NCI-H345 treated with DMSO at 0.1 percent for 48 hours (cell line): ENCODE results near the gene PDGFD.
"Not testable (repeated sequence)": the region's sequence is repeated elsewhere in the genome, so short reads cannot be mapped to it uniquely, and the experiment has no call there.

Experiments used
- DNase-seq: peaks from one replicate; lab custom pipeline; 2025; ENCODE audit not compliant: unreplicated experiment; lab: John Stamatoyannopoulos, UW

PDGFD gene

DNA sequence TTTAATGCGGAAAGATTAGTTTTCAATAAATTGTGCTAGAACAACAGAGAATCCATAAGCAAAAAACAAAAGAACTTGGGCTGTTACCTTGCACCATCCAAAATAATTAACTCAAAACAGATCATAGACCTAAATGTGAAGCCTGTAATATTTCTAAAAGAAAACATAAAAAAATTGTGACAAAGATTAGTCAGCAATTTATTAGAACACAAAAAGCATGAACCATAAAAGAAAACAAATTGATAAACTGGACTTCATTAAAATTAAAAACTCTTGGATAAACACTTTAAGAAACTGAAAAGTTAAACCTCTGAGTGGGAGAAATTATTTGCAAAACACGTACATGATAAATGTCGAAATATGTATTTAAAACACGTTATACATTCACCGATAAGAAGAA lies 106.0 kb downstream of the PDGFD start:
- no peak for DNase-seq

DNA sequence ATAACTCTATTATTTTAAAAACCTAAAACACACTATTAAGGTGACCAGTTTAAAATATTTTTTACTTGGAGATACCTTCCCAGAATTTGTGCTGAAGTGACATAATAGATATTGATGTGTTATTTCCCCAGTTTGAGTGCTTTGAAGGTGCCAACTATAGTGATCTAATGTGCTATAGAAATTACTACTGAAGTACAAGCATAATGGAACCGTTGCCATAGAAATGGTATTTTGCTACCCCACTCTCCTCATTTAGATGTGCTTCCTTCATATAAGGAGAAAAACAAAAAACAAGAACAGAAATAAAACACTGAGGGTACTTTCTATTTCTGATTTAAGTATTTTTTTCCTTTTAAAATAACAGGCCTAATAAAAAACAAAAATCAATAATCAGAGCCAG lies 108.4 kb downstream of the PDGFD start:
- DNase-seq, result no peak

DNA sequence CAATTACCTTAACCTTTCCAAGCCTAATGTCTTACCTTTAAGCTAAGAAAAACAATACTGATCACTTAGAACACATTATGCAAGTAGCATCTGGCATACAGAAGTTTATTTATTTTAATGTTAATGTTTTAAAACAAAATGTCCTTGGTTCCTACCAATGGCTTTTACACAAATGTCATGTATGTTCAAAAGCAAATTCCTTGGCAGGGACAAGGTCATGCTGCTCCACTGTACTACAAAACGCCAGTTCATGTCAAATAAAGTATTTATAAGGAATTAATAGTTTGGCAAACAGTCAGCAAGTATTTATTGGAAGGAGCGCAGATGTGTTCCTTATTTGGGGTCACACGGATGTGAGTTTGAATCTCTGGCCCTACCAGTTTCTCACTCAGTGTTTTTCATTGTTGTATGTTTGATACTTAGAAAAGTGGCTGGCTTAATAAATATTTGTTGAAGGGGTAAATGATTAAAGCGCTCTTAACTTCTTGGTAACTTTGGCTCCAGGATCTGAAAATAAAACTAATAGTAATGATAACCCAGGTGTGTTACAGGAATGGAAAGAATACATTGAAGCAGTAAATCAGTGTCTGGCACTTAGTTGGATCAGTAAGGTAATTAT lies 108.9 kb downstream of the PDGFD start:
- DNase-seq, result no peak

DNA sequence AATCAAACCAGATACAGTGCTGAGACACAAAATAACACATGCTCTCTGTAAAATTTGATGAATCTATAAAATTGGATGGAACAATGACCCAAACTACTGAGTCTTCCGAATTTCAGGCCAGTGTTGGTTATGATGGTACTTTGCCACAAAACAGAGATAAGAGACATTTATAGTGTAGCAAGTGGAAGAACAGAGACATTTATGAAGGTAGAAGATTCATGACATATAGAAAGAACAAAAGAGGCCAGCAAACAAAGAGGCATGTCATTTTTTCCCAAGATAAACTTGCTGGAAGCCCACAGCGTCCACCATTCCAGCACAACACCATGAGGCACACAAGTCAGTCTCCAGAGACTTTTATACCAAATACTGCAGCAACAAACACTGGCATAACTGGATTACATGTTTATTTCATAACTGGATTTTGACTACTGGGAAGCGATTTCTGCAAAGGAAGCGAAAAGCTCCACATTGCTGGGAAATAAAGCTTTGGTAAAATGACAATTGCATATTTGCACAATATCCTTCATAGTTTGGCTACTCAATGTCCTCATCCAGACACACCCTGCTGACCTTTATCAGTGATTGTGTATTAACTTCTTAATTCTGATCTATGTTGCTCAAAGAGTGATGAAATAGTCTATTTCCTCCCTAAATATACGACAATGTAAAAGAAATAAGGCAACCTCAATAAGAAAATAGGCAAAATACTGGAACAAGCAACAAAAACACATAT lies 110.0 kb downstream of the PDGFD start:
- DNase-seq, result no peak

DNA sequence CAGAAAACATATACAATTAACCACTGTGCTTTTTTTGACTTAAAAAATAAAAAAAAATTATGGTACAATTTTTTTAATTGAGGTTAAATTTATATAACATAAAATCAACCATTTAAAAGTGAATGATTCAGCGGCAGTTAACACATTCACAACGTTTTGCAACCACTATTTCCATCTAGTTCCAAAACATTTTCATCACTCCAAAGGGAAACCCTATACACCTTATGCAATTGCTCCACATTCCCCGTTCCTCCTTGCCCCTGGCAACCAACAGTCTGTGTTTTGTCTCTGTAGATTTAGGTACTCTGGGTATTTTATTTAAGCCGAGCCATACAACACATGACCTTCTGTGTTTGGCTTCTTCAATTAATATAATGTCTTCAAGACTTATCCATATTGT lies 112.2 kb downstream of the PDGFD start:
- DNase-seq, result no peak

DNA sequence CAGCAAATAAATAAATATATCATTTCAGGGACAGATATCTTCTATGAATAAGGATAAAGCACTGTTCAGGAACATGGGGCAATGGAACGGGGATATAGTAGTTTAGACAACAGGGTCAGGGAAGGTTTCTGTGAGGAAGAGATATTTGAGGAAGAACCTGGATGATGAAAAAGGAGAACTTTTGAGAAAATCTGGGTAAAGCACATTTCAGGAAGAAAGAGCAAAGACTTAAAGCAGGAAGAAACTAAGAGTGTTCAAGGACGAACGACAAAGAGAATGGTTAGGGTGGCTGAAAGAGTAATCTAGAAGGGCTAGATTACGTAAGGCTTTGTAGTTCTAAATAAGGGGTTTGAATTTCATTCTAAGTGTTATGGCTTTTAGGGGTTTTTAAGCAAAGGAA lies 114.8 kb downstream of the PDGFD start:
- DNase-seq, result no peak

DNA sequence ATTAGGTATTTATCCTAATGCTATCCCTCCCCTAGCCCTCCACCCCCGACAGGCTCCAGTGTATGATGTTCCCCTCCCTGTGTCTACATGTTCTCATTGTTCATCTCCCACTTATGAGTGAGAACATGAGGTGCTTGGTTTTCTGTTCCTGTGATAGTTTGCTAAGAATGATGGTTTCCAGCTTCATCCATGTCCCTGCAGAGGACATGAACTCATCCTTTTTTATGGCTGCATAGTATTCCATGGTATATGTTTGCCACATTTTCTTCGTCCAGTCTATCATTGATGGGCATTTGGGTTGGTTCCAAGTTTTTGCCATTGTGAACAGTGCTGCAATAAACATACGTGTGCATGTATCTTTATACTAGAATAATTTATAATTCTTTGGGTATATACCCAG lies 117.1 kb downstream of the PDGFD start:
- not testable (repeated sequence) for DNase-seq

DNA sequence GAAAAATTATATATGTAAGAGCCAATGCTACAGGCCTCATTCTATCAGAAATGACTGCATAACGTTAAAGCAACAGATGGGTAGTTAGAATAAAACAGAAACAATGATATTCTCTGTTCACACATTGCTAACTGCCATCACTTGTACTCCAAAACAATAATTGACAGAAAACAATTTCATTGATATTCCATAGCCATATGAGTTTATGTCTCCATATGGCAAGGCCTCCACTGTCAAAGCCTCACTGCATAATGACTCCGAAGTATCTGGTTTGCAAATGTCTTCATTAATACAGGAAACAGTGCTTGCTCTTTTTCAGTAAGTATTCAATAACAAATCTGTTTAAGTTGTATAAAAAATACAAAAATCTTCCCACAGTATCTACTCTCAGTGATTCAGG lies 117.6 kb downstream of the PDGFD start:
- no peak for DNase-seq

DNA sequence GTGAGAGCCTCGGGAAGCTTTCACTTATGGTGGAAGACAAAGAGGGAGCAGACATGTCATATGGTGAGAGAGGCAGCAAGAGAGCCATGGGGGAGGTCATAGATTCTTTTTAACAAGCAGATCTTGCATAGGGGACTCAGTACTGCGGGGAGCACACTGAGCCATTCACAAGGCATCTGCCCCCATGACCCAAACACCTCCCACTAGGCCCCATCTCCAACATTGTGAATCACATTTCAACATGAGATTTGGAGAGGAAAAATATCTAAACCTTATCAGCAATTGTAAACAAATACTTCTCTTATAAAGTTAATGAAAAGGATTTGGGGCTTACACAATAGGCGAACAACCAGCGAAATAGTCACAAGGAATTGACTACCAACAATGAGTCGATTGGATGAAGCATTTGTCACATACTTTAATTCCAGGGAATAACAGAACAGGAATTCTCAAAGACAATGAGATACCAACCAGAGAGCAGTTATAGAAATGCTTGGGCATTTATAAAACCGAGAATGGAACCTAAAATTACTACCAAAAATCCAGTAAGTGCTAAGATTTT lies 120.2 kb downstream of the PDGFD start:
- DNase-seq, result no peak

DNA sequence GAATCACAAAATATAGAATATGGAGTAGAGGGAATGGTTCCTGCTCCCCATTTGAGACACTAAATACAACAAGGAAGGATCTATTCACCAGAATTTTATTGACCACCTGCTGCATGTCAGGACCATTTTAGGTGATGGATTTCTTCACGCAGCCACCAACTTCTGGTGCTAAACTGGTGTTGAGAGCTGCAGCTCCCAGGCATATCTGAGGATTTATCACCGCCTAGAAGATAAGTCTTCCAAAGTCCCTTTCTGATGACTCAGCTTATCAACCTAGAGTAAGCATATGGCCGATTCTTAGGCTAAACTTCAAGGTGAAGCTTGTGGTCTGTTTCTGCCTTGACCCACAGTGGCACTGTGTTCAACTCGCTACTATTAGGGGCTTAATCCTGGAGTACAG lies 120.8 kb downstream of the PDGFD start:
- DNase-seq, result no peak

DNA sequence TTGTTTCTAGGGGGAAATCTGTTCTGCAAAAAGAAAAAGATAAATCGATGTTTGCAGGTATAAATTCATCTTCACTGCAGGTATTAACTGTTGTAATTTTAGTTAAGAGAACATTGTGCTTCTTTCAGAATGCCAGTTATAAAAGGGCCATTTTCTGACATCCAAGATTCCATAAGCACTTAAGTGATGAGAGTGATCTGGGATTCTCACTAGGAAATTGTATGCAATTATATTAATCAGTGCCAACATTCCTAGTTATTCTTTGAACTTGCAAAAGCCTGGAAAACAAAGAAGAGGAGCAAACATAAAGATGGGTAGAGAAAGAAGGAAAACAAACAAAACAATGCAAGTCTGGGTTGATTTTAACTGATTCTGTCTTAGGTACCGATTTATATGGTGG lies 122.2 kb downstream of the PDGFD start:
- DNase-seq, result no peak

DNA sequence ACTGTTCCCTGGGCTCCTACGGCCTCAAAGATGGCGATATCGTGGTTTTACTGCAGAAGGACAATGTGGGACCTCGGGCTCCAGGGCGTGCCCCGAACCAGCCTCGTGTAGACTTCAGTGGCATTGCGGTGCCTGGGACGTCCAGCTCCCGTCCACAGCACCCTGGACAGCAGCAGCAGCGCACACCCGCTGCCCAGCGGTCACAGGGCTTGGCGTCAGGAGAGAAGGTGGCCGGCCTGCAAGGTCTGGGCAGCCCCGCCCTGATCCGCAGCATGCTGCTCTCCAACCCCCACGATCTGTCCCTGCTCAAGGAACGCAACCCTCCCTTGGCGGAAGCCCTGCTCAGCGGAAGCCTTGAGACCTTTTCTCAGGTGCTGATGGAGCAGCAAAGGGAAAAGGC lies 127.0 kb downstream of the PDGFD start:
- DNase-seq, result no peak

DNA sequence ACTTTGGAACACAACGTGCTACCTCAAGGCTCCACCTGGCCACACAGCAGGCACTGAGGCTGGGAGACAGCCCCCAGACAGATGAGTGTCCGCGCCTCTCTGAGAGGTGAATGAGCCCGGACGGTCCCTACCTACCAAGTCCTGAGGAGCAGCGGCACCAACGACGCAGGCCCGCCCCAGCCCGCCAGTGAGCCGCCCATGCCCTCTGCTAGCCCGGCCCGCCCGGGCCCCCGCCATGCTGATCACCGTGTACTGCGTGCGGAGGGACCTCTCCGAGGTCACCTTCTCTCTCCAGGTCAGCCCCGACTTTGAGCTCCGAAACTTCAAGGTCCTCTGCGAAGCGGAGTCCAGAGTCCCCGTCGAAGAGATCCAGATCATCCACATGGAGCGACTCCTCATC lies 127.4 kb downstream of the PDGFD start, which contains the start of gene DDI1:
TSS of gene DDI1 (plus strand) at position 53 of the 400 bp plus-strand sequence. CDS start at position 236, 183 bp downstream.
- no peak for DNase-seq

DNA sequence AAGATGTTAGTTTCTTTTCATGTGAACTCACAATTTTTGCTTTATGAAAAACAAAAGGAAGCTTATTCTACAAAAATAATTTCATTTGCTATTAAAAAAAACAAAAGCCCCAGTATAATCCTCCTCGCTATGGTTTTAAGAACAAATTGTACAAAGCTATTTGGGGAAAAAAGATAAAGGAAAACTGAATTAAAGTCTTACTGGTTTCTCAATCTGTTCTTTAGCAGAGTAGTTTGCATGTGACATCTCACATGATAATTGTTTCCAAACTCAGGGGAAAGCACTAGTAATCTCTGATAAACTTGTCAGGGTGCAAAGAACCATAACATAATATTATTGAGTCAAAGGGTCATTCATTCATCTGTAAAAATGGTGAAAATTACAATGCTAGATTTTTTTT lies 130.4 kb downstream of the PDGFD start:
- no peak for DNase-seq

DNA sequence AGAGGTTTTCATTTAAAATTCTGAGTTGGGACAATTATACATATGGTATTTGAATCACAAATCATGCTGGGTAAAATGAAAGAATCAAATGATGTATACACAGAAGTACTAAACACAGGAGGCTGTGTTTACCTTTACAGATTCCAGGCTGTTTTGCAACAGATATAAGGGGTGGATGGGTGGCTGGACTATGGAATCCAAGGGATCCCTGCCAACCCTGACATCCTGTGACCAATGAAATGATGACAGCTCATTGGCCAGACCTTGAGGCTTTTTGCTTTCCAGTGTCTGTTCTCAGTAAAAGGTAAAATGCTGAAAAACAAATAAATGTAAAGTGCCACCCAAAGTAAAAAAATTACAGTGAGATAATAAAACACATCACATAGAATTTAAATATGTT lies 130.8 kb downstream of the PDGFD start:
- no peak for DNase-seq

DNA sequence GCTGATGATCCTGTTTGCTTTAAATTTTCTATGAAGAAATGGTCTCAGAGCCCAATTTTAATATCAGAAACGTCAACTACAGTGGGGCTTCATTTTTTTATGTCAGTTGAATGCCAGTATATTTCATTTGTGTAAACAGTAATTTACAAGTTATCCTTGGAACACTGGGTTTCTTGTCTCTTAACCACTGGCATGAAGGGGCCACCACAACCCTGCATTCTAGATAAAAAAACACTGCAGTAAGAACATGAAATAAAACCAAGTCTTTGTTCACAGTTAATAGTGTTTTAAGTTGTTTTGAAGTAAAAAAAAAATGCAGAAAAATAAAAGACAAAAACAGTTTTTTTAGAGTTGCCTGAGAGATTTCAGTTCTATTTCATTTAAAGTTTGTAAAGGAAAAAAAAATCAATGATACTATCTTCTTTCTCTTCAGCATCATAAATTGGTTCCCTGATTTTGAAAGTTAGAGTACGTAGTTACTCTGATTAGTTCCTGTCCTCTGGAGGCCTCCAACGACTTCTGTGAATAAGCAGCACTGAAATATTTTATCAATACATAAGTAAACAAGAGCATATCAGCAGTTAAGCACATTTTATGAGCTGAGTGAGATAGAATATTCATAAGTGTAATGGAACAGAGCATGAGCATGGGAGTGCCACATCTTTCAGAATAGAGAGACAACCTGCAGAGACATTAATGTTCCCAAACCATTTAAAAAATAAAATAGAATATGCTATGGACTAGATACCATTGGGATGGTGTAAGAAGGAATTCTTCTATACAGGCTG lies 135.3 kb downstream of the PDGFD start:
- no peak for DNase-seq

DNA sequence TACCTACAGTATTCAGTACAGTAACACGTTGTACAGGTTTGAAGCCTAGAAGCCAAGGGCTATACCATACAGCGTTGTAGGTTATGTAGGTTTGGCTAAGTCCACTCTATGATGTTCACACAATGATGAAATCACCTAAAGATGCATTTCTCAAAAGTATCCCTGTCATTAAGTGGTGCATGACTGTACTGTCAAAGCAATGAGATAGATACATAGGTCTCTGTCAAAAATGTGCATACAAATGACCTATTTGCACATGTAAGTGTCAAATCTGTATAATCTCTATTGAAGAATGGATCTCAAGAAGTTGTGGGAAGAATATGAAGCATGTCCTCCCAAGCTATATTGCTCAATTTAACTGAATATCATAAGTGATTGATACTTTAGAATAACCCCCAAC lies 139.4 kb downstream of the PDGFD start:
- no peak for DNase-seq

DNA sequence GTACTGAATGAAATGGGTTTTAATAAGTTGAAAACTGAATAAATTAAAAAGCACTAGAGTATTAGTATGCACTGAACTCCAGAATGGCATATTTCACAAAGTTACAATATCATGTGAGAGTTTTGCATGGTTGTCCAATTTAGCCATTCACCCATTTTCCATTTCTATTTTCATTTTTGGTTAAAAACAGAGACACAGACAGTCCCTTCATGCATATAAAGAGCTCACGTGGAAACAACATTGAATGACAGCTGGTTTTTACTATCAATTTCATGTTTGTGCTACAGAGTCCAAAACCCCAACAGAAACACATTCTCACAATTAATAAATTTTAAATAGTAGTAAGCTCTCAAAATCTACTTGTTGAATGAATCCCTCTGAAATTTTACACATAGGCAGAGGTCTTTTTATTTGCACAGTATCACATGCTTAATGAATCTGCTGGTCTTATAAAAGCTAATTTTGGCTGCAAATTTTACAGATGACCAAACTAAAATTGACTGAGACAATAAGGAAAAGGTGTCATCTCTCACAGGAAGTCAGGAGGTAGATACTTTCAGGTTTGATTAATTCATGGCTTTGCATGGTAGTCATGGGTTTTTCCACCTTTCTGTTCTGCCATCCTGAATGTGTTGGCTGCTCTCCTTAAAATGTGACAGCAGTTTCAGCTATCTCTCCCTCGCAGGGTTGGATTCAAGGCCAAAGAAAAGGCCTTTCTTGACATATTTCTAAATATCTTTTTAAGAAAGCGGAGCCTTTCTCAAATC lies 148.1 kb downstream of the PDGFD start:
- no peak for DNase-seq

DNA sequence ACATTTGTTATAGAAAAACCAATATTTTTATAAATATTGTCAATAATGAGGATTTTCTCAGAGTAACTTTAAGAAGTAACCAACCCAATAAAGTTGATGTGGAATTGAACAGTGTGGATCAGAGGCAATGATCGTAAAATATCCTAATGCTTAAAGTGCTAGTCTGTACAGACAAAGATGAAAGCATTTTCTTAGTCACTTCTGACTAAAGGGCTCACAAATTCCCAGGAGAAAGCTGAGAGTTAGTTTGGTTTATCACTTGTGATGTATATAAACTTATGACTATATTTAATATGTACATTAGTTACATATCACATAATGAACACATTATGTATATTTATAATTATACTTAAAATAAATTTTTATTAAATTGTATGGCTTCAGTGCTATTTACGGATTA lies 152.9 kb downstream of the PDGFD start:
- no peak for DNase-seq

DNA sequence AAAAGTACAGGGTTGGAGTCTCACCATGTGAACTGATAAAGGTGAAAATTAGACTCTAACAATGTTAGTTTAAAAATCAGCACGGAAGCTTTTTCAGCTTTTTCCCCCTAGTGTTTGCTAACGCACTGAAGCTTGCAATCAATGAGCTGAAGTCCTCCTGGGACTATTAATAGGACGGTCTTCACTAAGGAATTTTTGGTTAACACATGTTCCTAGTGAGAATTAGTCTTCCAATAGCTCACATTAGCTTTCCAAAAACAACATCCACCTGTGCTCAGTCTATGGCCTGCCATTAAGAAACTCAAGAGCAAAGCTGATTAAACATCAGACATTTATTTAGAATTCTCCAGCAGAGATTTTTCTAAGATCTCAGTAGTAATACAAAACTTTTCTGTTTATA lies 154.2 kb downstream of the PDGFD start:
- DNase-seq, result no peak

DNA sequence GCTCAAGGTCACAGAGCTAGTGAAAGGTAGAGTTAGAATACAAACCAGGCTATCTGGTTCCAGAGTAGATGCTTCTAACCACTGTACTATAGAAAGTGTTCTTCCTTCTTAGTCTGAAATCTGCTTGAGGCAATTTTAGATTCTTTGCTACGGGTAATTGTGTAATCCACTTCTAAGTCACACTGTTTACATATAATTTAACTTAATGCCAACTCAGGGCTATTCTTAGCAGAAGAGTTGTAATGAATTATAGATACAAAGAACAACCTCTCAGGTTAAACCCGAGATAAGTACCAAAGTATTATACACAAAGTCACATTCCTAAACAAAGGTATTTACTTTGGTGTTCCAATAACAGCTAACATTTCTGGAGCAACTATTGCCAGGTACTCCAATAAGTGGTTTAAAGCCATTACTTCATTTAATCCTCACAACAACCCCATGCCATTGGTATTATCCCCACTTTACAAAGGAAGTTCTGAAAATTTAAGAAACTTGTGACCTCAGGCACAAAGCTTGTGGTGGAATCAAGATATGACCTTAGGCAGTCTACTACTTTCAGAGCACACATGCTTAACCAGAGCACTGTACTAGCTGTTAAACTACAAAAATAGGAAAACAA lies 158.6 kb downstream of the PDGFD start:
- no peak for DNase-seq
